Heart left ventricle (tissue), 16 donors: Measurements from ENCODE around the gene PDCD11. TPM values are rescaled to one million over a fixed set of nuclear protein-coding genes. Genes with fewer than 3 reads are reported as not detected.
A peak's percentile ranks its signal among the peaks of the same experiment; 100 is the strongest.

ENCODE experiments used
- ATAC-seq, 4 donors: fragments of 200-7000 bp; cut with Tn5 transposase; one replicate each; pipeline ENCODE4 v1.9.1; 2020 to 2022; ENCODE audit warnings: moderate library complexity in 4 of 4, mild to moderate bottlenecking in 3 of 4, moderate number of reproducible peaks in 1 of 4
- DNase-seq, 5 donors: peaks; one replicate each; pipeline ENCODE4 v3.0.0-alpha.2; 2020
- H3K27ac ChIP-seq, 12 donors: fragments of 200-600 bp; sonication (generic) in 4 of 12; one replicate each; pipeline versions ENCODE4 v1.5.0 to v1.8.0; 2016 to 2022; ENCODE audit warnings: mild to moderate bottlenecking in 2 of 12
- H3K27me3 ChIP-seq, 9 donors: fragments of 200-600 bp; sonication (generic) in 2 of 9; one replicate each; pipeline versions ENCODE4 v1.5.1 to v1.8.0; 2016 to 2022; ENCODE audit warnings: mild to moderate bottlenecking in 3 of 9
- H3K36me3 ChIP-seq, 9 donors: fragments of 200-600 bp; sonication (generic) in 2 of 9; one replicate each; pipeline versions ENCODE4 v1.5.0 to v1.8.0; 2018 to 2022; ENCODE audit warnings: mild to moderate bottlenecking in 2 of 9
- H3K4me1 ChIP-seq, 12 donors: fragments of 200-600 bp; sonication (generic) in 4 of 12; one replicate each; pipeline versions ENCODE4 v1.5.0 to v1.8.0; 2016 to 2022; ENCODE audit warnings: mild to moderate bottlenecking in 3 of 12
- H3K4me3 ChIP-seq, 12 donors: fragments of 200-600 bp; sonication (generic) in 4 of 12; one replicate each; pipeline versions ENCODE4 v1.5.0 to v1.8.0; 2017 to 2022; ENCODE audit warnings: mild to moderate bottlenecking in 9 of 12, moderate library complexity in 4 of 12
- H3K9me3 ChIP-seq, 12 donors: fragments of 200-600 bp; sonication (generic) in 4 of 12; one replicate each; pipeline versions ENCODE4 v1.5.0 to v1.8.0; 2016 to 2022; ENCODE audit warnings: mild to moderate bottlenecking in 1 of 12
- CTCF ChIP-seq, 12 donors: fragments of 200-600 bp; sonication (generic) in 4 of 12; IDR thresholded peaks; one replicate each; pipeline versions ENCODE4 v1.5.0 to v1.8.0; 2018 to 2022; ENCODE audit warnings: antibody characterized with exemption in 12 of 12, mild to moderate bottlenecking in 5 of 12
- POLR2A ChIP-seq, 2 donors: fragments of 450-650 bp; IDR thresholded peaks; one replicate each; pipeline ENCODE4 v1.6.1; 2017; ENCODE audit warnings: antibody characterized with exemption in 2 of 2, mild to moderate bottlenecking in 2 of 2, moderate library complexity in 2 of 2
- WGBS, 4 donors: extraction: QIAGEN DNeasy Blood & Tissue Kit in 2 of 4; methylation state at CpG; one replicate each; pipeline versions ENCODE4 v1.1.5 to v1.1.7; 2013 to 2018; 5-methylcytosine and 5-hydroxymethylcytosine counted together
- intact Hi-C, 10 donors: fragments of 100-400 bp; cut with DNase I; formaldehyde crosslinking; loops; one replicate each; pipeline versions ENCODE4 v1.11.1 to v1.14.2; 2022
- polyA plus RNA-seq, 2 donors: library from polyadenylated mRNA; stranded (reverse); fragments of 200-250 nt; gene quantifications; one replicate each; pipeline ENCODE4 v1.2.3, GENCODE V29; 2013
- total RNA-seq, 9 donors: library from RNA; depleted of rRNA in 2 of 9; stranded (reverse); fragments of >200 nt in 2 of 9; fragmentation: NEBNext Ultra II Directional in 3 of 9; extraction: Animal tissue kit (Norgen Biotek cat#: 25700) in 3 of 9; gene quantifications; one replicate each; pipeline versions ENCODE4 v1.1.0 to v1.2.4, GENCODE V29; 2016 to 2023
- donor health status: ischemic (EF 13 %, LVEDD 7.1; RV severe dilation, severe dysfunction).
- donor health status: healthy with polysubstance abuse.
- donor health status: DM: no; HTN: yes; CAD: no.
- donor health status: DM: no; HTN: no; CAD: no.
- donor health status: ischemic (EF 25% LVEDD 6.9; RV normal size, moderate dysfunction).
- donor health status: ischemic (EF 25% LVEDD 5.7; RV mildly dilated, moderate dysfunction).
- donor health status: healthy.
- donor health status: DM: yes; HTN: yes; CAD: no.
- donor health status: ischemic (EF 35%, LVEDD 5.7; RV mildly dilated, moderate dysfunction).
- donor health status: nonischemic (EF 11% LVEDD 7.7; RV severe dilation, severe dysfunction).
- donor health status: DM: yes; HTN: yes; CAD: no.
- donor health status: PGD.
- donor health status: ischemic (EF 29% LVEDD 5.4; RV normal size, mild dysfunction).
- donor health status: nonischemic (EF 23%, LVEDD 6.1; RV moderate dilation, normal function).

Gene PDCD11
- total and polyA plus RNA-seq, 11 donors: 8.0 to 17.2 (median 12.1) TPM

DNA sequence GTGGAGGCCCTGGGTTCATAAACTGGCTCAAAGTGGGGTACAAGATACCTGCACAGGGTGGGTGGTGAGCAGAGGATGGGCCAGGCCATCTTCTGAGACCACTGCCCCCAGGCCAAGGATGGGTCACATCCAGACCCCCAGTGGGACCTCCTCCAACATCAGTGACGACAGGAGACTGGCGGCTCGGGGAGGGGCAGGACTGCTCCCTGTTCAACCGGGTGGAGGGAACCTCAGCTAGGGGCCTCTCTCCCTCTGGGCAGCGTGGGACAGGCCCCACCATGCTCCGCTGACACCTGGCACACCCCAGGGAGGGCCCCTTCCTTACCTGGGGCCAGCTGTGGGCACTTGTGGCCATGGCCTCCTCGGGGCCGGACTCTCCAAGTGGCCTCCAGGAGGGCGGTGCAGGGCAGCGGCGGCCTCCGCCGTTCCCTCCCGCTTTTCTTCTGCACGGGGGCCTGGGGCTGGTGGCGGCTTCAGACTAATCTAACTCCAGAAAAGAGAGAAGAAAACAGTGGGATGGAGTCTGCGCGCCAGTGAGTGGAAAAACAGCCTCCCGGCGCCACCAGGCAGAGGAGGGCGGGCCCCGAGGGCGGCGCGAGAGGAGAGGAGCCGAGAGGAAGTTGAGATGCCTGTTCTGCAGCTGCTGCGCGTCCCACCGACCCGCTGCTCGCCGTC lies 55.5 kb downstream of the PDCD11 start, which contains the start of gene CALHM2:
Gene CALHM2 (minus strand): TSS at position 540 of the 675 bp plus-strand sequence. CDS start 2,429 bp downstream, outside the sequence.
- peak within 1 kb of the TSS; percentile 58 to 97 (median 76) for H3K4me3 ChIP-seq
- intact Hi-C loops: no loop called here
- peak; percentile 76 to 88 (median 79) for DNase-seq
- ATAC-seq: peak in 3 of 4 donors; percentile 67 to 76 (median 67)
- H3K27ac ChIP-seq: peak within 1 kb of the TSS; percentile 83 to 98 (median 93)
- peaks cover 0 to 35% (median 33%) of the 10 kb centered on the region in 9 donors for H3K36me3 ChIP-seq
- H3K27me3 ChIP-seq: no peaks in the 10 kb centered on the region
- TF ChIP-seq POLR2A (IDR thresholded peaks at IDR 0.05): peak in 1 of 2 donors; percentile 36
- no peak for TF ChIP-seq CTCF (IDR thresholded peaks at IDR 0.05)
- H3K4me1 ChIP-seq: peaks cover 6 to 53% (median 37%) of the 10 kb centered on the region in 12 donors
- H3K9me3 ChIP-seq: no peaks in the 10 kb centered on the region
- WGBS, 4 donors: 3 to 12% (median 7%) methylated on average over 25 to 32 of the region's 32 CpGs

GRCh38 chr10:103452506-103453230 lies 56.2 kb downstream of the PDCD11 start:
- Histone ChIP-seq H3K27me3 (no peaks in the 10 kb centered on the region), H3K27ac (peak overlapping the region; percentile 83 to 98 (median 93)), H3K36me3 (peaks cover 0 to 28% (median 26%) of the 10 kb centered on the region in 9 donors), H3K4me1 (peaks cover 6 to 46% (median 30%) of the 10 kb centered on the region in 12 donors), H3K9me3 (no peaks in the 10 kb centered on the region), H3K4me3 (peak overlapping the region; percentile 58 to 97 (median 76))
- TF ChIP-seq CTCF (IDR thresholded peaks at IDR 0.05): no peak
- TF ChIP-seq POLR2A (IDR thresholded peaks at IDR 0.05): no peak
- no peak for ATAC-seq
- intact Hi-C loops: no loop called here
- 32 to 48% (median 39%) methylated on average over 19 to 27 of the region's 27 CpGs for WGBS, 4 donors
- DNase-seq: no peak

DNA sequence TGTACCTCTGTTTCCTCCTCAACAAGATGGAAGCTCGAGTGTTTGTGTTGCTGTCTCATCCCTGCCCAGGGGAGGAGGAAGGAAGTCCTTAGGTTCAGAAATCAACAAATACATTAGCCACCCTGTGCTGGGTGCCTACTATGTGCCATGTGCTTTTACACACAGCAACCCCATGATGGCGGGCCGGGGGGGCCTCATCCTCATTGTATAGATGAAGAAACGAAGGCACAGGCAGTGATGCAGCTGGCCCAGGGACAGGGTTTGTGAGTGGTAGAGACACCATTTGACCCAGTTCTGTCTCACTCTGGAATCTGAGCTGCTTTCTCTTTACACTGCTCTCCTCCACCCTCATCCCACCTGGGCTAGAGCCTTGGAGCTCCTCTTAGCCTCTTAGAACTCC lies 57.6 kb downstream of the PDCD11 start:
- no peak for ATAC-seq
- WGBS, 4 donors: 84 to 94% (median 90%) methylated on average over 4 of the region's 4 CpGs

More for the DNA sequence above, 57.6 kb downstream of the PDCD11 start:
- Histone ChIP-seq H3K27me3 (no peaks in the 10 kb centered on the region), H3K9me3 (no peaks in the 10 kb centered on the region), H3K4me1 (peaks cover 4 to 33% (median 19%) of the 10 kb centered on the region in 12 donors), H3K36me3 (peaks cover 0 to 15% (median 12%) of the 10 kb centered on the region in 9 donors), H3K4me3 (no peak overlapping the region), H3K27ac (no peak overlapping the region)
- TF ChIP-seq CTCF (IDR thresholded peaks at IDR 0.05): no peak
- no peak for TF ChIP-seq POLR2A (IDR thresholded peaks at IDR 0.05)
- no peak for DNase-seq
- intact Hi-C loops: no loop called here
